ENCODE data around the gene TMEM200A. TPM values are rescaled to one million over a fixed set of nuclear protein-coding genes. Genes with fewer than 3 reads are reported as not detected.

The TMEM200A gene
- total RNA-seq, 1 donor from 2014 or later, result 3.9 TPM

DNA sequence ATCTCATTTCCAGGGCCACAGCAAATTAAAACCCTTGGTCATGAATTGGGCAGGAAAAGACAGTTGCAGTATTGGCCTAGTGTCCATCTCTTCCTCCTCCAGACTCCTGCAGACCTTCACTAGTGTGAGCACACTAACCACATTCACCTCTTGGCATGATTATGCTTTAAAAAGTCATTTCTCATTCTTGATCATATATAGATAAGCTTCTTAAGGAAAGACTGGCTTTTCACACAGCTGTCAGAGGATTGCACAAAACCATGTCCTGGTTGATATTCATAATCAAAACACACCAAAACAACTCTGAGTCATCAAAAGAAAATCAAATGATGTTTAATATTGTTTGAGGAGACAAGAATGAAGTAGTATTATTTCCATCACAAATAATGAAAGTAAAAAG lies 52.1 kb downstream of the TMEM200A start:
- DNase-seq (ENCODE audit: extremely low spot score in 2 of 2), result no peak
- no peak overlapping the region for H3K27ac ChIP-seq
- no peaks in the 10 kb centered on the region for H3K36me3 ChIP-seq
- no peaks in the 10 kb centered on the region for H3K4me1 ChIP-seq
- no peaks in the 10 kb centered on the region for H3K9me3 ChIP-seq
- H3K4me3 ChIP-seq, result no peak overlapping the region
- no peak for TF ChIP-seq POLR2A (IDR thresholded peaks at IDR 0.05)
- TF ChIP-seq POLR2AphosphoS5 (IDR thresholded peaks at IDR 0.05; ENCODE audit: insufficient read depth in 1 of 2, low read depth in 1 of 2), result no peak
- TF ChIP-seq, protein P1, sequence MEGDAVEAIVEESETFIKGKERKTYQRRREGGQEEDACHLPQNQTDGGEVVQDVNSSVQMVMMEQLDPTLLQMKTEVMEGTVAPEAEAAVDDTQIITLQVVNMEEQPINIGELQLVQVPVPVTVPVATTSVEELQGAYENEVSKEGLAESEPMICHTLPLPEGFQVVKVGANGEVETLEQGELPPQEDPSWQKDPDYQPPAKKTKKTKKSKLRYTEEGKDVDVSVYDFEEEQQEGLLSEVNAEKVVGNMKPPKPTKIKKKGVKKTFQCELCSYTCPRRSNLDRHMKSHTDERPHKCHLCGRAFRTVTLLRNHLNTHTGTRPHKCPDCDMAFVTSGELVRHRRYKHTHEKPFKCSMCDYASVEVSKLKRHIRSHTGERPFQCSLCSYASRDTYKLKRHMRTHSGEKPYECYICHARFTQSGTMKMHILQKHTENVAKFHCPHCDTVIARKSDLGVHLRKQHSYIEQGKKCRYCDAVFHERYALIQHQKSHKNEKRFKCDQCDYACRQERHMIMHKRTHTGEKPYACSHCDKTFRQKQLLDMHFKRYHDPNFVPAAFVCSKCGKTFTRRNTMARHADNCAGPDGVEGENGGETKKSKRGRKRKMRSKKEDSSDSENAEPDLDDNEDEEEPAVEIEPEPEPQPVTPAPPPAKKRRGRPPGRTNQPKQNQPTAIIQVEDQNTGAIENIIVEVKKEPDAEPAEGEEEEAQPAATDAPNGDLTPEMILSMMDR (IDR thresholded peaks at IDR 0.05), result no peak
- H3K27me3 ChIP-seq, result no peaks in the 10 kb centered on the region
- intact Hi-C loops (cut with DNase I), result no loop called here

DNA sequence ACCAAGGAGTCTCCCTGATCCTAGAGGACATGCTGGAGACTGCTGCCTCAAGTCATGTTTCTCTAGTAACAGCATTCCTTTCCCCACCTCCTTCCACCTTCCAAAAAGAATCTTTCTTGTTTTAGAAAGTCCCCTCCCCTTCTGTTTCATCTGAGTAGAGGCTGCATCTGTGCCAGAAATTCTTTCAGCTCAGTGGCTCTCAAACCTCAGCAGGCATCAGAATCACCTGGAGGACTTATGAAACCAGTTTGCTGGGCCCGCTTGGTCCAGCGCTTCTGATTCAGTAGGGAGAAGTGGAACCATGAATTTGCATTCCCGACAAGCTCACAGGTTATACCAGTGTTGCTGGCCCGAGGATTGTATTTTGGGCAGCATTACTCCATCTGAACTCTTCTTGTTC lies 55.1 kb downstream of the TMEM200A start:
- H3K36me3 ChIP-seq, result no peaks in the 10 kb centered on the region
- intact Hi-C loops (cut with DNase I), result no loop called here
- H3K4me1 ChIP-seq, result no peaks in the 10 kb centered on the region
- TF ChIP-seq POLR2A (IDR thresholded peaks at IDR 0.05), result no peak
- TF ChIP-seq, protein P1 (IDR thresholded peaks at IDR 0.05), result no peak
- no peak for TF ChIP-seq POLR2AphosphoS5 (IDR thresholded peaks at IDR 0.05; ENCODE audit: insufficient read depth in 1 of 2, low read depth in 1 of 2)
- H3K9me3 ChIP-seq, result no peaks in the 10 kb centered on the region
- DNase-seq (ENCODE audit: extremely low spot score in 2 of 2), result no peak
- H3K4me3 ChIP-seq, result no peak overlapping the region
- no peaks in the 10 kb centered on the region for H3K27me3 ChIP-seq
- no peak overlapping the region for H3K27ac ChIP-seq

DNA sequence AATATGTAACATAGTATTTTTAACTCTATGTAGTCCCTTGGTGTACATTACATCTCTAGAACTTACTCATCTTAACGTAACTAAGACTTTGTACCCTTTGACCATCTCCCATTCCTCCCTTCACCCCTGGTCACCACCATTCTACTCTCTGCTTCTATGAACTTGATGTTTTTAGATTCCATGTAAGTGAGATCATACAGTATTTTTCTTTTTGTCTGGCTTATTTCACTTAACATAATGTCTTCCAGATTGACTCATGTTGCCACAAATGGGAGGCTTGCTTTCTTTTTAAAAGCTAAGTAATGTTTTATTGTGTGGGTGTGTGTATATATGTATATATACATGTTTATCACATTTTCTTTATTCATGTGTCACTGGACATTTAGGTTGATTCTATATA lies 55.8 kb downstream of the TMEM200A start:
- intact Hi-C loops (cut with DNase I), result no loop called here
- Histone ChIP-seq H3K4me1 (no peaks in the 10 kb centered on the region), H3K36me3 (no peaks in the 10 kb centered on the region), H3K27ac (no peak overlapping the region), H3K27me3 (no peaks in the 10 kb centered on the region), H3K9me3 (no peaks in the 10 kb centered on the region), H3K4me3 (no peak overlapping the region)
- TF ChIP-seq POLR2A (IDR thresholded peaks at IDR 0.05) (no peak), POLR2AphosphoS5 (IDR thresholded peaks at IDR 0.05; ENCODE audit: insufficient read depth in 1 of 2, low read depth in 1 of 2) (no peak)
- TF ChIP-seq, protein P1 (IDR thresholded peaks at IDR 0.05), result no peak
- no peak for DNase-seq (ENCODE audit: extremely low spot score in 2 of 2)

DNA sequence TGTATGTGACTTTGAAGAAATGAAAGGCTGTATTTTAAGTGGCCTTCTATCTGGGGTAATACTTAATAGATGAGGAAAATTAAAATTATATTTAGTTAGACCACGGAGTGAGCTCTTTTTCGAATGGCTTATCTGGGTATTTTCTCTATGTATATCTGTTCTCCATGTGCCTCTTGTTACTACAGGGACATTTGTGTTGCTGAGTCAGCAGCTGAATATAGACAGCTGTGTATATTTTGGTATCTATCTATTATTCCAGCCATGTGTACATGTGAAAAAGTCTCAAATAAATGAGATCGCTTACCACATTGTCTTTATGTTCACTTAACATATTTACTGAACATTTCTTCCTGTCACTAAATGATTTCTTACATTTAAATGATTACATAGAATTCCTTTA lies 57.2 kb downstream of the TMEM200A start:
- H3K9me3 ChIP-seq, result no peaks in the 10 kb centered on the region
- H3K4me3 ChIP-seq, result no peak overlapping the region
- intact Hi-C loops (cut with DNase I), result no loop called here
- DNase-seq (ENCODE audit: extremely low spot score in 2 of 2), result no peak
- H3K27ac ChIP-seq, result no peak overlapping the region
- H3K27me3 ChIP-seq, result no peaks in the 10 kb centered on the region
- H3K36me3 ChIP-seq, result no peaks in the 10 kb centered on the region
- TF ChIP-seq POLR2AphosphoS5 (IDR thresholded peaks at IDR 0.05; ENCODE audit: insufficient read depth in 1 of 2, low read depth in 1 of 2) (no peak), POLR2A (IDR thresholded peaks at IDR 0.05) (no peak)
- TF ChIP-seq, protein P1 (IDR thresholded peaks at IDR 0.05), result no peak
- H3K4me1 ChIP-seq, result no peaks in the 10 kb centered on the region

DNA sequence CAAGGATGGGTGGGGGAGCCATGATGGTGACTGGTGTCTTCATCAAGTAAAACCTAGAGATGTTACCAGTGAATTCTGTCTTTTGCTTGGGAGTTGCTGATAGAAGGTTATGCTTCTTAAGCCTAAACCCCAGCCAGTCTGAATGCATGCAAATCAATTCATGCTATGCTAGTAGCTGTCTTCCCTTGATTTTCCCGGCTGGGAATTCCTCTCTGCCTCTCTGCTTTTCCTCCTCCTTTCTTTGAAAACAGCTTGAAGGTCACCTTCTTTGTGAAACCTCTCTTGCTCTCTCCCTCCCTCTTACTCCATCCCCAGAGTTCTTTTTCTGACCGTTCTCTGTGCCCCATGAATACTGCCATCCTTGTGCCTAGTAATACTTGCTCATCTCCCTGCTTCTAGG lies 58.9 kb downstream of the TMEM200A start:
- no peak overlapping the region for H3K4me3 ChIP-seq
- no peak for TF ChIP-seq POLR2AphosphoS5 (IDR thresholded peaks at IDR 0.05; ENCODE audit: insufficient read depth in 1 of 2, low read depth in 1 of 2)
- no peak for TF ChIP-seq POLR2A (IDR thresholded peaks at IDR 0.05)
- TF ChIP-seq, protein P1 (IDR thresholded peaks at IDR 0.05), result no peak
- H3K36me3 ChIP-seq, result no peaks in the 10 kb centered on the region
- intact Hi-C loops (cut with DNase I), result no loop called here
- no peaks in the 10 kb centered on the region for H3K27me3 ChIP-seq
- H3K9me3 ChIP-seq, result no peaks in the 10 kb centered on the region
- no peaks in the 10 kb centered on the region for H3K4me1 ChIP-seq
- DNase-seq (ENCODE audit: extremely low spot score in 2 of 2), result no peak
- no peak overlapping the region for H3K27ac ChIP-seq

Measured in vagina (tissue), 2 donors.